HG03139 (cell line): Measurements from ENCODE around the gene WASHC4.
"Not testable (repeated sequence)": the region's sequence is repeated elsewhere in the genome, so short reads cannot be mapped to it uniquely, and the experiment has no call there.

Source experiments
- ATAC-seq: cut with Tn5 transposase; IDR thresholded peaks from one replicate; pipeline ENCODE4 v1.9.1; 2021; ENCODE audit not compliant: unreplicated experiment

The WASHC4 gene

DNA sequence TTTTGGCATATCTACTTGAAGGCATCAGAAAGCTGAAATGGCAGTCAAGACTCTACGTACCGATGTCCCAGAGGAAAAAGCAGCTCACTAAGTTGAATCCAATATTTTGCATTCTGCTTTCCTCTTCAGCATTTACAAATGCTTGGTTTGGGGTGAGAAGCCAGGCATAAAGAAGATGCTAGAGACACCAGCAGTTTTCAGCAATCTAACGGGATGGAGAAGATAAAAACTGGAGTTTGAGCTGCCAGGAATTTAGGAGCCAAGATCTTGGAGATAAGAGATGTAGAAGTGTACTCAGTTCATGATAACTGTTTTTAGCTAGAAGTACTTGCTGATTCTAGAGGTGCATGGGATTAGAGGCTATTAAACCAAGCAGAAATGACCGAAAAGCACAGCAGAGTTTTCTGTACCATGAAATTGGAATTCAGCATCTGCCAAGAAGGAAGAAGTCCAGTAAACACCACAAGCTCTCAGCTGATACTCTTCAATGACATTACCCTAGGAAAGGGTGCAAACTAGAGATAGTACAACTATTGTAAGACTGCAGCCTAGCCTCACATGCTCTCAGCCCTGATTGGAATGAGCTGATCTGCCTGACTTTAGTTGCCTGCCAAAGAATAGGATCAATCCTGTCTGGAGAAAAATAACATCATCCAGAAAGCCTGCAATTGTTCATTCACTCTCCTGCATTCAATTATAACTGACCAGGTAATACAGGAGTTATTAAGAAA lies 15.9 kb upstream of the WASHC4 start:
- no peak for ATAC-seq

DNA sequence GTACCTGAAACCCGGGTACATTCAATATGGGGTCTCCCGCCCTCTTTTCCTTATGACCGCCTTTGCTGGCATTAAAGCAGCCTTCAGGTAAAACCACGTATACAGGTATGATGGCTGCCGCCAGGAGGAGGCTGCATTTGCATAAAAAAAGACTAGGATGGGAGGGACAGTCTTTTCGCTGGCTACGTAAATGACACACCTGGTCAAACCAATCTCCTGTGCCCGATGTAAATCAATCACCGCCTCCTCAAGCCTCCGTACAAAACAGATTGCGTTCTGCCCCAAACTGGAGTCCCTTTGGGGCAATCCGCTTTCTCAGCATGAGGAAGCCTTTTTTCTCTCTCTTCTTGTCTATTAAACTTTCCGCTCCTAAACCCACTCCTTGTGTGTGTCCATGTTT lies 15.2 kb upstream of the WASHC4 start:
- ATAC-seq, result no peak

DNA sequence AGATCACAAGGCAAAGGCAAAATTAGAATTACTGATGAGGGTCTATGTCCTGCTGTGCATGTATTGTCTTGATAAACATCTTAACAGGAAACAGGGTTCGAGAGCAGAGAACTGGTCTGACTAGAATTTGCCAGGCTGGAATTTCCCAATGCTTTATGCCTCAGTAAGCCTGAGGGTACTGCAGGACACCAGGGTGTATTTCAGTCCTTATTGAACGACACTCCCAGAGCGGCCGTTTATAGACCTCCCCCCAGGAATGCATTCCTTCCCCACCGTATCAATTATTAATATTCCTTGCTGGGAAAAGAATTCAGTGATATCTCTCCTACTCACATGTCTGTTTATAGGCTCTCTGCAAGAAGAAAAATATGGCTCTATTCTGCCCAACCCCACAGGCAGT lies 12.2 kb upstream of the WASHC4 start:
- not testable (repeated sequence) for ATAC-seq

DNA sequence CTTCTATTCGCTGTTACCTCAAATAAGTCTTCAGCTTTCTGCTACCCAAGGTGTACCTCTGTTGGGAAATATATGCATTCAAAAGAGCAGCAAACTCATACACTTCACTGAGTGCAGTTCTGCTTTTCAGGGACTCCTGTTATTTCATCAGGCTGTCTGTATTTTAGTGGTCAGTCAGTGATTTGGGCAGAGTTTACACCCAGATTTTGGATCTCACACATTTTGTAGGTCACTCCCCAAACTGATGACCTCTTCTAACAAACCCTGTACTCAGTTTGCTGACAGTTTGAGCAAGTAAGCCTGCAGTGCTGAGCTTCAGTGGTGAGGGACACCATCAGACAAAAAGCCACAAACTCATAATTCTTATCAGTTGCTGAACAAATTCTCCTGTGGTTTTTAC lies 8.2 kb upstream of the WASHC4 start:
- no peak for ATAC-seq

DNA sequence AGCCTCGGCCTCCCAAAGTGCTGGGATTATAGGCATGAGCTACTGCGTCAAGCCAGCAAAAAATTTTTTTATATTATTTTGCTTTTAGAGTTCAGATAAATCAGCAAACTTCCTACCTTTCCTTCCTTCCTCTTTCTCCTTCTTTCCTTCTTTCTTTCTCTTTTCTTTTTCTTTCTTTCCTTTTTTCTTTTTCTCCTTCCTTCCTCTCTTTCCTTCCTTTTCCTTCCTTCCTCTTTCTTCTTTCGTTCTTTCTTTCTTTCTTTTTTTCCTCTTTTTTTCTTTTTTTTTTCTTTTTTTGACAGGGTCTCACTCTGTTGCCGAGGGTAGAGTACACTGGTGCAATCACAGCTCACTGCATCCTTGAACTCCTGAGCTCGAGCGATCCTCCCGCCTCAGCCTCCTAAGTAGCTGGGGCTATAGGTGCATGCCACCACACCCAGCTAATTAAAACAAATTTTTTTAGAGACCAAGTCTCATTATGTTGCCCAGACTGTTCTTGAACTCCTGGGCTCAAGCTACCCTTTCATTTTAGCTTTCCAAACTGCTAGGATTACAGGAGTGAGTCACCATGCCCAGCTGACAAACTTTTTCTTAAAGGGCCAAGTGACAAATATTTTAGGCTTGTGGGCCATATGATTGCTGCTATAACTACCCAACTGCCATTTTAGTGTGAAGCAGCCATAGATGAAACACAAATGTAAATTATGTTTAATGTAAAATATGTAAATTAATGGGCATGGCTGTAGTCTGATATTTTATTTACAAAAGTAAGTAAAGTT lies 7.1 kb upstream of the WASHC4 start:
- ATAC-seq, result no peak

DNA sequence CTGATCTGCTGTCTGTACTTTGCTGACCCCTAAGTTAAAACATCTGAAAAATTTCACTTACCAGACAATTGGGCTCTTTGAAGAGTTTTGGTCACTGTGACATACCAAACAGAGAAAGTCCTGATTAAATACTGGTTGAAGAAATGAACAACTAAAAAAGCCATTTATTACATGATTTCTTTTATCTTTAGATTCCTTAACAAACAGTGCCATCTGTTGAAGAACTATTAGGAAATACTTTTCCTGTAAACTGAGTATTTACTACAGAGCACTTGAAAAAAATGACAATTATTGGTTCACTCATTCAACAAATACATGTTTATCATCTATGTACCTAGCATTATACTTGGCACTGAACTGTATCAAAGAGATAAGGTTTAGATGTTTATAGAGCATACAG lies 6.5 kb upstream of the WASHC4 start:
- no peak for ATAC-seq

DNA sequence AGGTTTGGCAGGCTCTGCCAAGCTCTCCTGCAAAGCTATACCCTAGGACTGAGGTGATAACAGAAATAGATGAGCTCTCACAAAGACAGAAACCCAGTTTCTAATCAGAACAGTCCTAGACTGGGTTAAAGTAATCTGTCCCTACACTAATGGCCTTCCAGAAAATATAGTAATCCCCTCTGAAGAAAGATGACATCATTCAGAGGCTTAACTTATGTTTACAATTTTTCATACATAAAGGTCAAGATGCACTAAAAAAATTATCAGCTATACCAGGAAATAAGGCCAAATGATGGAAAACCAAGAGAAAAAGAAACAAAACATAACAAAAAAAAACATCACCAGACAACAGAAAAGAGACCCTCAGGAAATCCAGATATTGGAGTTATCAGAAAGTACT lies 4.9 kb upstream of the WASHC4 start:
- ATAC-seq, result no peak

DNA sequence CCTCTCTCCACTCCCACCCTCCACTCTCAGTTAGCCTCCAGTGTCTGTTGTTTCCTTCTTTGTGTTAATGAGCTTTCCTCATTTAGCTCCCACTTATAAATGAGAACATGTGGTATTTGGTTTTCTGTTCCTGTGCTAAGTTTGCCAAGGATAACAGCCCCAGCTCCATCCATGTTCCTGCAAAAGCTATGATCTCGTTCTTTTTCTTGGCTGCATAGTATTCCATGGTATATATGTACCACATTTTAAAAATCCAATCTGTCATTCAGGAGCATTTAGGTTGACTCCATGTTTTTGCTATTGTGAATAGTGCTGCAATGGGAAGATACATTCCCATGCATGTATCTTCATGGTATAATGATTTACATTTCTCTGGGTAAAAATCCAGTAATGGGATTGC lies 2.8 kb upstream of the WASHC4 start:
- ATAC-seq, result no peak

DNA sequence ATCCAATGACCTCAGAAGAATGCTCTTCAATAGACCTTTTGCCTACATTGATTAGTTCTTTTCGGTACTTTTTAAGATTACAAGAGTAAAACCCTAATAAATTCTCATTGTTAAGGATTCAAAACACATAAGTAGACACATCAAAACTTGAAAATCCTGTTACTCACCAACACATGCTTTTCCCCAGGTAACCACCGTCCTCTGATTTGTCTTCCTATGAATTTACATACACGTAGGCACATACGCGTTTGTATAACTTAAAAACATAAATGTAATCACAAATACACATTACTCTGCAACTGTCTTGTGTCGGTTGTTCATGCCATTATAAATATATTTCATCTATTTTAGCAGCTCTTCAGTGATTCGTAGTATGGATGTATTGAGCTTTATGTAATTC lies 910 bp upstream of the WASHC4 start:
- ATAC-seq, result no peak

DNA sequence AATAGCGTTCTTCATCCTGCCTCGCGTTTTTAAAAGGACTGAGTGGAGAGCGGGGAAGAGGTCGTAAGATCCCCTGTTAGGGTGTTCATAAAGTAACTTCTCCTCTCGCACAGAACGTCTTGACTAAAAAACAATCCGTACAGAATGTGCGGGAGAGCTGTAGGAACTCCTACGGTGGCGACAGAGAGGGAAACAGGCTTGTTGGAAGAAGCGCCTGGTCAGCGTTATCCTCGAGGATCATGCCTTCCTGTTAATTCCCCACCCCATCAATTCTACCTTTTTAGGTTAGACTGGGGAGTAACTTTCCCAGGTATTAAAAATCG lies 399 bp upstream of the WASHC4 start:
- ATAC-seq, result peak; percentile 8

DNA sequence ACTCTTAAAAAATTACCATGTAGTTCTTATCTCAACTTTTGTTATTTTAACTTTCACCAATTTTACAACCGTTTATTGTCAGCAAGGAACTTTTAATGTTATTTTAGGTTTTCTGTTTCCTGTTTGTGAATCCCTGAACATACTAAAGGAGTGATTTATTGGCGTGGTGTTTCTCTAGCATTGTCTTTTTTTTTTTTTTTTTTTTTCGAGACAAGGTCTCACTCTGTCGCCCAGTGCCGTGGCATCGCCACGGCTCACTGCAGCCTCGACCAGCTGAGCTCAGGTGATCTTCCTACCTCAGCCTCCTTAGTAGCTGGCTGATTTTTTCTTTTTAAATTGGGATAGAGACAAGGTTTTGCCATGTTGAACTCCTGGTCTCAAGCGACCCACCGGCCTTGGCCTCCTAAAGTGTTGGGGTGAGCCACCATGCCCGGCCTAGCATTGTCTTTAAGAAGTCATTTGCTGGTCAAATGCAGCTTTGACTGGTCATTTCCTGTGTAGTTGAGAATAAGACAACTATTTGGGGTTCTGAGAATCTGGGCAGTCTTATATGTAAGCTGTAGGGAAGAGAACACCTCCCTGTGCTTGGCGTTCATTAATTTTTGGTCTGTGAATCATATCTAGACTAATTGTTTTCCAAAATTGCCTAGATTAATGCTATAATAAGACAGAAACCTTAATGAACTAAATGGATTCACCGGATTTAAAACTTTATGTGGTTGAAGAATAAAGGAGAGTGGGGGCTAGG lies 2.1 kb downstream of the WASHC4 start:
- peak; percentile 30 for ATAC-seq

DNA sequence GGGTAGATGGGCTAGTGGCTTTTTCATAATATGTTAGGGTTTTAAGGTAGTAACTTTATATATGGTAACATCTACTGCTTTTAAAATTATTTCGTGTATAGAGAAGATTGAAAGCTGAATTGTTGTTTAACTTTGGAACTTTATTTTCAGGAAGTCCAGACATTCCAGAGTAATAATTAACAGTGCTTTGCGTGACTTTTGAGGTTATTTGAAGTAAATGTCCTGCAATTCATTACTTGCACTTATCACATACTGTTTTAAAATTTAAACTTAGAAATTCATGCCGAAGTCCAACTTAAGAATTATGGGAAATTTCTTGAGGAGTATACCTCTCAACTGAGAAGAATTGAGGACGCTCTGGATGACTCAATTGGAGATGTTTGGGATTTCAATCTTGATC lies 3.3 kb downstream of the WASHC4 start:
- no peak for ATAC-seq

DNA sequence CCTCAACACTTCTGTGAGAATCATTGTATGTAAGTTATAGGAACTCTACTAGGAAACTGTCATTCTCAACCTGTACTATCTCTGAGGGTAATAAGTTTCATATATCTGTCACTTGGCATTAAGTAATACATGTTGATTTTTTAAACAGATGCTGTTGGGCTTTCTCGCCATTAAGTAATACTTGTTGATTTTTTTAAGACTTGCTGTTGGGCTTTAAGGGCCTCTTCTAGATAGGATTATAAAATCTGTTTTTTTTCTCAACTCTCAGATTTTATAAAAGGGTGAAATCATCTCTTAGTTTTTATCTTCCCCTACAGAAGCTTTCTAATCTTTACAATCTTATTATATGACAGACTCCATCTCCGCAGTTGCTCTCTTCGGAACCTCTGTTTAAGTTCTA lies 5.6 kb downstream of the WASHC4 start:
- ATAC-seq, result no peak

DNA sequence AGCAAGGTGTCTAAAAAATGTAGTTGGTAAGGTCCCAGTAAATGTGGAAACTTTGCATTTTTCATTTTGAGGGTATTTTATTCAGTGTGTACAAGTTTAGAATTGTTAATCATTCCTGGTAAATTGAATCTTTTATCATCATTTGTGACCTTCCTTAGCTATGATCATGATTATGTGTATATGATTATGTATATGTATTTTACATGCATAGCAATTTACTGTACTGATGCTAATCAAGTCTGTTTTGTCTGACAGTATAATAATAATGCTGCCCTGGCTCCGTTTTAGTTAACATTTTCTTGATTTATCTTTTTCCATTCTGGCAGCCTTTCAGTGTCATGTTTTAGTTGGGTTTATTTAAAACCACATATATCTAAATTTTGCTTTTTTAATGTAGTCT lies 9.4 kb downstream of the WASHC4 start:
- no peak for ATAC-seq

DNA sequence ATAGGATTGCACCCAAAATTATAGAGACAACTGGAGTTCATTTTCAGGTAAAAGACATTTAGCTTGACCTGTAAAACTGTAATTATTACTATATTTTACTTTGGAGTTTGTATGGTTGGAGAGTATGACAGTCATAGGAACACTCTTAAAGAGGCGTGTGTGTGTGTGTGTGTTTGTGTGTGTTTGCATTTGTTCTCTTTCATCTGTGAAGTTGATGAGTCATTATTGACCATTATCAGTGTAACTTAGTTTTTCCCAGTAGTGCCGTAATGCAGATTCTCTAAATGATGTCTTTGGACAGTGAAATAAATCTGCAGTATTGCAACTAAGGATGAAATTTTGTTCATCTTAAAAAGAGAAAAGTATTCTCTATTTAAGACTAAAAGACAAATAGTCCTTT lies 13.0 kb downstream of the WASHC4 start:
- ATAC-seq, result no peak

DNA sequence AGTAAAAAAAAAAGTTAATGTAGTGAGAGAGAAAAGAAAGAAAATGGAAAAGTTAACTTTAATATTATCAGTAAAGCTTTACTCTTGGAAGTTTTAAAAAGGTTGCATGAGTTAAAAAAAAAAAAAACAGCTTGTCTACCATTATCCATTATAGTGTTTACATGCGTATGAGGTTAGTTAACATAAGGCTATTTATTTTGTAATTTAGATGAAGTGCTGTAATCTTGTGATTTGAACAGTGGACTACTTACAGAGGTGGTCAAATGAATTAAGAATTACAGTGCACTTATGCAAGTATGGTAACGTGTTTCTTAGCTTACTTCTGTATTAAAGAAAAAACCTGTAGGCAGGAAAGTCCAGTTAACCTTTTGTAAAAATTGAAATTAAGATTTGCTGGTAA lies 30.7 kb downstream of the WASHC4 start:
- no peak for ATAC-seq

DNA sequence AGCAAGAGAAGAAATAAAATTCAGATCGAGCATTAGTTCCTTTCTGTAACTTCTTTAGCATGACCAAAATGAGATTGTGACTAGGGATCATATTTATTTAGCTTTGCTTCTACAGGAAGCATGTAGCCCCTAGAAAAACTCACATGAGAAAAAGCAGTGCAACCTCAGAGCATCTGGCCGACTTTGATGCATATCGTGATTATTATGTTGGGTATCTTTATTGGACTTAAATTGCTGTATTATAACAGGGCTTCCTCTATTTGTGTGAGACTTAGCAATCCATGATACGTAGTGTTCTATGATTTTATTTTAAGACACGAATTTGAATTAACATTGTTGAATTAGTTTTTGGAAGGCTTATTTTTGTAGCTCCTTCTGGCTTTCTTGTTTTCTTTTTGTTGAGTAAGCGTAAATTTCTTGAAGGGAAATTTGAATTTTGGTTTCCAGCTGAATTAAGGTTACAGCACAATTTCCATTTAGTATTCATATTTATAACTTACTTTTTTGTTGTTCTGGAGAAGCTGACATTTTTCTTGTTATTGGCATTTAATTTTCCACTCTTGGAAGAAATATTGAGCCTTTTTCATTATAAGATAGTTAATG lies 33.9 kb downstream of the WASHC4 start:
- no peak for ATAC-seq

DNA sequence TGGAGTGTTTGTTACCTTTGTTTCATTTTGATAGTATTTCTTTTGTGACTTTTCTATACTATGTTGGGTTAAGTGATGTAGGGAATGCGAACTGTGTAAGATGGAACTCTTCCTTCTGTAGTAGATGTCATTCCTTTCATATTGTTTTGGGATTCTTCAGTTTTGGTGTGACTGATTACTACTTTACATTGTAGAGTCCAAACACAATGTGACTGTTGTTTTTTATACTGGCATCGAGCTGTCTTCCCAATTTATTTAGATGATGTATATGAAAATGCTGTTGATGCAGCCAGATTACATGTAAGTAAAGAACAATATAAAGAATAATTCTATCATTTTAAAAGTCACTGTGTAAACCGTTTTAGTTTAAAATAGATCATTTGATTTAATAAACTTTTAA lies 34.7 kb downstream of the WASHC4 start:
- ATAC-seq, result no peak

DNA sequence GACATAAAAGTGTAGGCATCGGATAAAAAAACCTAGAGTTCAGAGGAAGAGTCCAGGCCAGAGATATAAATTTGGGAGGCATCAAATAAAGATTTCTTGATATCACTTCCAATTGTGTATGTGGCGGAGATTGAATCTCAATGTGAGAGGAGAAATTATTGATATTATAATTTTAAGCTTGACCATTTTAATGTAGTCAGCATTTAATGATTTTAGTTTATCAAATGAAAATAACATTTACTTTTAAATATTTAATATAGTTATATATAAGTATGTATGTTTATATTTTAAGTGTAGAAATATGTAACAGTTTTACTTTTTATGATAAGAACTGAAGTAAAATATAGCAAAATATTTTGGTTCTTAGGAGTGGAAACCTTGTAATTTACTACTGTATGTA lies 48.7 kb downstream of the WASHC4 start:
- ATAC-seq, result no peak

DNA sequence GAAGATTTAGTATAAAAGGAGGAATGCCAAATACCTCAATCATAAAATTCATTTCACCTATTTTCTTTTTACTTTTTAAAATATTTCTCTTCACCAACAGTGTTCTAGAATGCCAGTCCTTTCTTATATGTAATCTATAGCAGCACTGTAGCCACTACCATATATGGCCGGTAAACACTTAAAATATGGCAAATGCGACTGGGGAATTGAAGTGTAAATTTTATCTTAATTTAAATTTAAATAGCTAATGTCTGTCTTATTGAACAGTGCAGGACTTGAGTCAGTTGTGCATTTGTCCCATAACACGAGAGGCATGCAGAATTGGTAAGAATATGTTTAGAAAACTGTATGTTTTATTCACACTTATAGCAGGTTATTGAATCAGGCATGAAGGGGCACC lies 50.1 kb downstream of the WASHC4 start:
- no peak for ATAC-seq

DNA sequence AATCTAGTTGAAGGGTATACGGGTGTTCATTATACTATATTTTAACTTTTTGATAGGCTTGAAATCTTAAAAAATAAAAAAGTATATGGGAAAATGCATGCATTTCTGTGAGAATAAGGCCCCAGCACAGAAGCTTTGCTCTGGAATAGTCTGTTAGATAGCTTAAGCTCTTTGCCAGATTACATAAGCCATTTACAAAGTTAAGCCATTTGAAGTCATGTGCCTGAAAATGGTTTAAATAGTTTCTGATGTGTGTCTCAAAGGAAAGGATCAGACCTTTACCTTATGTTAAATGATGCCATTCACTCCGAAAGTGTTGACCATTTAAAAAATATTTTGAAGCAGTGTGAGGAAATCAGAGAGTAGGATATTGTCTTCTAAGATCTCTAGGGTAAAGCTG lies 51.3 kb downstream of the WASHC4 start:
- ATAC-seq, result no peak

DNA sequence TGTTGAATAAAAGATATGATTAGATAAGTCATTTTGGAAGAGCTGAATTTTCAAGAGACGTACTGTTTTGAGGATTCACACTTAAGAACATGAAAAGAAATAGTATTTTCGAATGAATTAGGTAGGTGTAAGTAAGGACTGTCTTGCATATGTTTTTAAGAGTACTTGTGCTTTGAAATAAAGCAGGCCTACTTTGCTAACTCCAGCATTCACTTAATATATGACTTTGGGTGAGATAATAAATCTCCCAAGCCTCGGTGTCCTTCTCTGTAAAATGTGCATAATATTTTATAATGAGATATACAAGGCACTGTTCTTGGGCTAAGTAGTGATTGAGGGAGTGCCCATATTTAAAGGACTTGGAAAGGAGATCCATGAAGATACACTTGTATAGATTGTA lies 54.6 kb downstream of the WASHC4 start:
- ATAC-seq, result no peak
